HEK293 (cell line): ENCODE measurements around the gene DCAF8.

Experiments used
- BCL11A ChIP-seq: fragments of 450-650 bp; formaldehyde crosslinking; IDR thresholded peaks from 2 replicates; pipeline ENCODE4 v1.5.1; 2016; ENCODE audit warnings: low read depth, missing biosample characterization, missing genetic modification characterization
- GLIS2 ChIP-seq: fragments of 450-650 bp; formaldehyde crosslinking; IDR thresholded peaks from 2 replicates; pipeline ENCODE4 v1.5.1; 2016; ENCODE audit warnings: missing biosample characterization, missing genetic modification characterization
- HOXD13 ChIP-seq: sonication (generic); formaldehyde crosslinking; IDR thresholded peaks from 2 replicates; pipeline ENCODE4 v1.8.0; 2022; ENCODE audit warnings: missing genetic modification reagents, borderline replicate concordance
- KLF7 ChIP-seq: fragments of 450-650 bp; formaldehyde crosslinking; IDR thresholded peaks from 2 replicates; pipeline ENCODE4 v1.5.1; 2016; ENCODE audit warnings: missing biosample characterization, missing genetic modification characterization, borderline replicate concordance
- RBAK ChIP-seq: fragments of 450-650 bp; formaldehyde crosslinking; IDR thresholded peaks from 2 replicates; pipeline ENCODE4 v1.5.1; 2016; ENCODE audit warnings: missing biosample characterization, missing genetic modification characterization
- SP7 ChIP-seq: fragments of 450-650 bp; formaldehyde crosslinking; IDR thresholded peaks from 2 replicates; pipeline ENCODE4 v1.5.1; 2016; ENCODE audit warnings: missing biosample characterization, missing genetic modification characterization
- YY2 ChIP-seq: fragments of 450-650 bp; formaldehyde crosslinking; IDR thresholded peaks from 2 replicates; pipeline ENCODE4 v1.5.1; 2016; ENCODE audit warnings: missing biosample characterization, missing genetic modification characterization
- ZNF121 ChIP-seq: fragments of 450-650 bp; formaldehyde crosslinking; IDR thresholded peaks from 2 replicates; pipeline ENCODE4 v1.5.1; 2016; ENCODE audit warnings: missing biosample characterization, missing genetic modification characterization
- ZNF140 ChIP-seq: fragments of 450-650 bp; formaldehyde crosslinking; IDR thresholded peaks from 2 replicates; pipeline ENCODE4 v1.5.1; 2016; ENCODE audit warnings: missing biosample characterization, missing genetic modification characterization
- ZNF146 ChIP-seq: fragments of 450-650 bp; formaldehyde crosslinking; IDR thresholded peaks from 2 replicates; pipeline ENCODE4 v1.5.1; 2016; ENCODE audit warnings: missing biosample characterization, missing genetic modification characterization
- ZNF155 ChIP-seq: fragments of 450-650 bp; formaldehyde crosslinking; IDR thresholded peaks from 2 replicates; pipeline ENCODE4 v1.5.1; 2016; ENCODE audit warnings: missing biosample characterization, missing genetic modification characterization
- ZNF19 ChIP-seq: fragments of 450-650 bp; formaldehyde crosslinking; IDR thresholded peaks from 2 replicates; pipeline ENCODE4; 2016; ENCODE audit warnings: missing biosample characterization, missing genetic modification characterization, low read depth
- ZNF214 ChIP-seq: fragments of 450-650 bp; formaldehyde crosslinking; IDR thresholded peaks from 2 replicates; pipeline ENCODE4 v1.5.1; 2017; ENCODE audit warnings: missing biosample characterization, mild to moderate bottlenecking, missing genetic modification characterization, borderline replicate concordance
- ZNF221 ChIP-seq: fragments of 450-650 bp; formaldehyde crosslinking; IDR thresholded peaks from 2 replicates; pipeline ENCODE4 v1.5.1; 2017; ENCODE audit warnings: missing biosample characterization, missing genetic modification characterization, borderline replicate concordance
- ZNF433 ChIP-seq: fragments of 450-650 bp; formaldehyde crosslinking; IDR thresholded peaks from 2 replicates; pipeline ENCODE4 v1.5.1; 2016; ENCODE audit warnings: missing biosample characterization, missing genetic modification characterization, low read depth
- ZNF544 ChIP-seq: fragments of 450-650 bp; formaldehyde crosslinking; IDR thresholded peaks from 2 replicates; pipeline ENCODE4 v1.5.0; 2017; ENCODE audit warnings: missing biosample characterization, missing genetic modification characterization
- ZNF555 ChIP-seq: fragments of 450-650 bp; formaldehyde crosslinking; conservative IDR thresholded peaks from 2 replicates; pipeline ENCODE4 v1.5.1; 2017; ENCODE audit warnings: missing biosample characterization, mild to moderate bottlenecking, missing genetic modification characterization, inconsistent platforms
- ZNF585B ChIP-seq: fragments of 450-650 bp; formaldehyde crosslinking; IDR thresholded peaks from 2 replicates; pipeline ENCODE4 v1.5.1; 2016; ENCODE audit warnings: missing biosample characterization, missing genetic modification characterization
- ZNF624 ChIP-seq: fragments of 450-650 bp; formaldehyde crosslinking; IDR thresholded peaks from 2 replicates; pipeline ENCODE4 v1.5.1; 2017; ENCODE audit warnings: missing biosample characterization, missing genetic modification characterization
- ZNF664 ChIP-seq: fragments of 450-650 bp; formaldehyde crosslinking; IDR thresholded peaks from 2 replicates; pipeline ENCODE4 v1.5.1; 2016; ENCODE audit warnings: missing biosample characterization, missing genetic modification characterization
- ZNF785 ChIP-seq: fragments of 450-650 bp; formaldehyde crosslinking; IDR thresholded peaks from 2 replicates; pipeline ENCODE4 v1.5.1; 2016; ENCODE audit warnings: missing biosample characterization, missing genetic modification characterization
- TF ChIP-seq, protein P1 (sequence below): fragments of 450-650 bp; formaldehyde crosslinking; IDR thresholded peaks from 2 replicates; pipeline ENCODE4 v1.5.1; 2016; ENCODE audit warnings: missing biosample characterization, missing genetic modification characterization
- TF ChIP-seq, protein P2 (sequence below): fragments of 450-650 bp; formaldehyde crosslinking; IDR thresholded peaks from 2 replicates; pipeline ENCODE4 v1.5.1; 2016; ENCODE audit warnings: missing biosample characterization, missing genetic modification characterization
- TF ChIP-seq, protein P3 (sequence below): fragments of 450-650 bp; formaldehyde crosslinking; IDR thresholded peaks from 2 replicates; pipeline ENCODE4 v1.5.0; 2017; ENCODE audit warnings: missing biosample characterization, missing genetic modification characterization, borderline replicate concordance
- TF ChIP-seq, protein P4 (sequence below): fragments of 450-650 bp; formaldehyde crosslinking; IDR thresholded peaks from 2 replicates; pipeline ENCODE4 v1.5.1; 2016; ENCODE audit warnings: missing biosample characterization, missing genetic modification characterization, low read depth
- TF ChIP-seq, protein P5 (sequence below): fragments of 450-650 bp; formaldehyde crosslinking; IDR thresholded peaks from 2 replicates; pipeline ENCODE4 v1.5.1; 2016; ENCODE audit warnings: missing biosample characterization, missing genetic modification characterization, borderline replicate concordance
- TF ChIP-seq, protein P6 (sequence below): fragments of 450-650 bp; formaldehyde crosslinking; conservative IDR thresholded peaks from 2 replicates; pipeline ENCODE4 v1.5.1; 2016; ENCODE audit warnings: low read depth, missing biosample characterization, missing genetic modification characterization

Gene DCAF8

DNA sequence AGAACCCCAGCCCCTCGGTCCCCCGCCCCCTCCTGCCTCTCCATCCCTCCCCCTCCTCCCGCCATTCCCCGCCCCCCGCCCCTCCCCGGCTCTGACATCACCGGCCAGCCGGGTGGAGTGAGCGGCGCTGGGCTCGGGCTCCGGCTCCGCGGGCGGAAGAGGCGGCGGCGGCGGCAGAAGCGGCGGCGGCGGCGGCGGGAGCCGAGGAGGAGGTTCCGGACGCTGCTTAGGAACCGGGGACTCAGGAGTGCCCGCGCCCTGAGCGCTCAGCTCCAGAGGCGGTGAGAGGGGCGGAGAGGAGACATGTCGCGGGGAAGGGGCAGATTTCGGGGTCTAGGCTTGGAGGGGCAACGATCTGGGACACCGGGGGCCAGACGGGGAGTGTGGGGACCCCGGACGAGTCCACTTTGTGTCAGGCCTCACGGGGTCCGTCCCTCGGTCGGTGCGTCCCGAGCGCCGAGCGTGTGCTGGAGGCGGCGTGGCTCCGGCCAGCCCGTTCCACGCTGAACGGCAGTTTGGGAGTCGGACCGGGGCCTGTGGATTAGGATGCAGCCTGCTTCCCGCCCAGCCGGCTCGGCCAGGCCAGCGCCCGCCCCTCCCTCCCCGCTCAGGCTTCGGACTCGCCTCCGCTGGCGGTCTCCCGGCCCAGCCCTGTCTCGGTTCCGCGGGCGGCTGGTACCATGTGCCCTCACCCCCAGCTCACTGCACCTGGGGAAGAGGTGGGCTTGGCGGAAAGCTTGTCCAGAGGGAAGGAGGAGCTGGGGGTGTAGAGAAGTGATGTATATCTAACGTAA lies 56.9 kb downstream of the DCAF8 start, which contains the start of gene PEA15 (continued):
- TF ChIP-seq, protein P1, sequence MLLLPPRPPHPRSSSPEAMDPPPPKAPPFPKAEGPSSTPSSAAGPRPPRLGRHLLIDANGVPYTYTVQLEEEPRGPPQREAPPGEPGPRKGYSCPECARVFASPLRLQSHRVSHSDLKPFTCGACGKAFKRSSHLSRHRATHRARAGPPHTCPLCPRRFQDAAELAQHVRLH (tag by site-specific recombination), result no peak
- TF ChIP-seq HOXD13, result no peak
- no peak for TF ChIP-seq ZNF544
- TF ChIP-seq, protein P2, sequence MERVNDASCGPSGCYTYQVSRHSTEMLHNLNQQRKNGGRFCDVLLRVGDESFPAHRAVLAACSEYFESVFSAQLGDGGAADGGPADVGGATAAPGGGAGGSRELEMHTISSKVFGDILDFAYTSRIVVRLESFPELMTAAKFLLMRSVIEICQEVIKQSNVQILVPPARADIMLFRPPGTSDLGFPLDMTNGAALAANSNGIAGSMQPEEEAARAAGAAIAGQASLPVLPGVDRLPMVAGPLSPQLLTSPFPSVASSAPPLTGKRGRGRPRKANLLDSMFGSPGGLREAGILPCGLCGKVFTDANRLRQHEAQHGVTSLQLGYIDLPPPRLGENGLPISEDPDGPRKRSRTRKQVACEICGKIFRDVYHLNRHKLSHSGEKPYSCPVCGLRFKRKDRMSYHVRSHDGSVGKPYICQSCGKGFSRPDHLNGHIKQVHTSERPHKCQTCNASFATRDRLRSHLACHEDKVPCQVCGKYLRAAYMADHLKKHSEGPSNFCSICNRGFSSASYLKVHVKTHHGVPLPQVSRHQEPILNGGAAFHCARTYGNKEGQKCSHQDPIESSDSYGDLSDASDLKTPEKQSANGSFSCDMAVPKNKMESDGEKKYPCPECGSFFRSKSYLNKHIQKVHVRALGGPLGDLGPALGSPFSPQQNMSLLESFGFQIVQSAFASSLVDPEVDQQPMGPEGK (tag by site-specific recombination), result peak; percentile 60; the same call in 1 of the 2 replicates
- no peak for TF ChIP-seq ZNF19 (tag by site-specific recombination)
- no peak for TF ChIP-seq RBAK (tag by site-specific recombination)
- 0 out of 2 replicates have a peak, but pooled peaks have one; percentile 11 for TF ChIP-seq ZNF146 (tag by site-specific recombination)
- TF ChIP-seq BCL11A (tag by site-specific recombination), result no peak
- TF ChIP-seq ZNF121, result 0 out of 2 replicates have a peak, but pooled peaks have one; percentile 21
- TF ChIP-seq ZNF221, result no peak
- no peak for TF ChIP-seq ZNF555 (tag by site-specific recombination)
- no peak for TF ChIP-seq YY2 (tag by site-specific recombination)
- TF ChIP-seq ZNF155 (tag by site-specific recombination), result no peak
- TF ChIP-seq ZNF585B (tag by site-specific recombination), result 0 out of 2 replicates have a peak, but pooled peaks have one; percentile 11
- TF ChIP-seq, protein P3, sequence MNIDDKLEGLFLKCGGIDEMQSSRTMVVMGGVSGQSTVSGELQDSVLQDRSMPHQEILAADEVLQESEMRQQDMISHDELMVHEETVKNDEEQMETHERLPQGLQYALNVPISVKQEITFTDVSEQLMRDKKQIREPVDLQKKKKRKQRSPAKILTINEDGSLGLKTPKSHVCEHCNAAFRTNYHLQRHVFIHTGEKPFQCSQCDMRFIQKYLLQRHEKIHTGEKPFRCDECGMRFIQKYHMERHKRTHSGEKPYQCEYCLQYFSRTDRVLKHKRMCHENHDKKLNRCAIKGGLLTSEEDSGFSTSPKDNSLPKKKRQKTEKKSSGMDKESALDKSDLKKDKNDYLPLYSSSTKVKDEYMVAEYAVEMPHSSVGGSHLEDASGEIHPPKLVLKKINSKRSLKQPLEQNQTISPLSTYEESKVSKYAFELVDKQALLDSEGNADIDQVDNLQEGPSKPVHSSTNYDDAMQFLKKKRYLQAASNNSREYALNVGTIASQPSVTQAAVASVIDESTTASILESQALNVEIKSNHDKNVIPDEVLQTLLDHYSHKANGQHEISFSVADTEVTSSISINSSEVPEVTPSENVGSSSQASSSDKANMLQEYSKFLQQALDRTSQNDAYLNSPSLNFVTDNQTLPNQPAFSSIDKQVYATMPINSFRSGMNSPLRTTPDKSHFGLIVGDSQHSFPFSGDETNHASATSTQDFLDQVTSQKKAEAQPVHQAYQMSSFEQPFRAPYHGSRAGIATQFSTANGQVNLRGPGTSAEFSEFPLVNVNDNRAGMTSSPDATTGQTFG (tag by site-specific recombination), result no peak
- TF ChIP-seq, protein P4, sequence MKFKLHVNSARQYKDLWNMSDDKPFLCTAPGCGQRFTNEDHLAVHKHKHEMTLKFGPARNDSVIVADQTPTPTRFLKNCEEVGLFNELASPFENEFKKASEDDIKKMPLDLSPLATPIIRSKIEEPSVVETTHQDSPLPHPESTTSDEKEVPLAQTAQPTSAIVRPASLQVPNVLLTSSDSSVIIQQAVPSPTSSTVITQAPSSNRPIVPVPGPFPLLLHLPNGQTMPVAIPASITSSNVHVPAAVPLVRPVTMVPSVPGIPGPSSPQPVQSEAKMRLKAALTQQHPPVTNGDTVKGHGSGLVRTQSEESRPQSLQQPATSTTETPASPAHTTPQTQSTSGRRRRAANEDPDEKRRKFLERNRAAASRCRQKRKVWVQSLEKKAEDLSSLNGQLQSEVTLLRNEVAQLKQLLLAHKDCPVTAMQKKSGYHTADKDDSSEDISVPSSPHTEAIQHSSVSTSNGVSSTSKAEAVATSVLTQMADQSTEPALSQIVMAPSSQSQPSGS (tag by site-specific recombination), result no peak
- TF ChIP-seq GLIS2 (tag by site-specific recombination), result no peak; the same call in 1 of the 2 replicates
- TF ChIP-seq ZNF785 (tag by site-specific recombination), result 0 out of 2 replicates have a peak, but pooled peaks have one; percentile 29
- TF ChIP-seq, protein P5, sequence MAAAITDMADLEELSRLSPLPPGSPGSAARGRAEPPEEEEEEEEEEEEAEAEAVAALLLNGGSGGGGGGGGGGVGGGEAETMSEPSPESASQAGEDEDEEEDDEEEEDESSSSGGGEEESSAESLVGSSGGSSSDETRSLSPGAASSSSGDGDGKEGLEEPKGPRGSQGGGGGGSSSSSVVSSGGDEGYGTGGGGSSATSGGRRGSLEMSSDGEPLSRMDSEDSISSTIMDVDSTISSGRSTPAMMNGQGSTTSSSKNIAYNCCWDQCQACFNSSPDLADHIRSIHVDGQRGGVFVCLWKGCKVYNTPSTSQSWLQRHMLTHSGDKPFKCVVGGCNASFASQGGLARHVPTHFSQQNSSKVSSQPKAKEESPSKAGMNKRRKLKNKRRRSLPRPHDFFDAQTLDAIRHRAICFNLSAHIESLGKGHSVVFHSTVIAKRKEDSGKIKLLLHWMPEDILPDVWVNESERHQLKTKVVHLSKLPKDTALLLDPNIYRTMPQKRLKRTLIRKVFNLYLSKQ (tag by site-specific recombination), result no peak
- TF ChIP-seq, protein P6, sequence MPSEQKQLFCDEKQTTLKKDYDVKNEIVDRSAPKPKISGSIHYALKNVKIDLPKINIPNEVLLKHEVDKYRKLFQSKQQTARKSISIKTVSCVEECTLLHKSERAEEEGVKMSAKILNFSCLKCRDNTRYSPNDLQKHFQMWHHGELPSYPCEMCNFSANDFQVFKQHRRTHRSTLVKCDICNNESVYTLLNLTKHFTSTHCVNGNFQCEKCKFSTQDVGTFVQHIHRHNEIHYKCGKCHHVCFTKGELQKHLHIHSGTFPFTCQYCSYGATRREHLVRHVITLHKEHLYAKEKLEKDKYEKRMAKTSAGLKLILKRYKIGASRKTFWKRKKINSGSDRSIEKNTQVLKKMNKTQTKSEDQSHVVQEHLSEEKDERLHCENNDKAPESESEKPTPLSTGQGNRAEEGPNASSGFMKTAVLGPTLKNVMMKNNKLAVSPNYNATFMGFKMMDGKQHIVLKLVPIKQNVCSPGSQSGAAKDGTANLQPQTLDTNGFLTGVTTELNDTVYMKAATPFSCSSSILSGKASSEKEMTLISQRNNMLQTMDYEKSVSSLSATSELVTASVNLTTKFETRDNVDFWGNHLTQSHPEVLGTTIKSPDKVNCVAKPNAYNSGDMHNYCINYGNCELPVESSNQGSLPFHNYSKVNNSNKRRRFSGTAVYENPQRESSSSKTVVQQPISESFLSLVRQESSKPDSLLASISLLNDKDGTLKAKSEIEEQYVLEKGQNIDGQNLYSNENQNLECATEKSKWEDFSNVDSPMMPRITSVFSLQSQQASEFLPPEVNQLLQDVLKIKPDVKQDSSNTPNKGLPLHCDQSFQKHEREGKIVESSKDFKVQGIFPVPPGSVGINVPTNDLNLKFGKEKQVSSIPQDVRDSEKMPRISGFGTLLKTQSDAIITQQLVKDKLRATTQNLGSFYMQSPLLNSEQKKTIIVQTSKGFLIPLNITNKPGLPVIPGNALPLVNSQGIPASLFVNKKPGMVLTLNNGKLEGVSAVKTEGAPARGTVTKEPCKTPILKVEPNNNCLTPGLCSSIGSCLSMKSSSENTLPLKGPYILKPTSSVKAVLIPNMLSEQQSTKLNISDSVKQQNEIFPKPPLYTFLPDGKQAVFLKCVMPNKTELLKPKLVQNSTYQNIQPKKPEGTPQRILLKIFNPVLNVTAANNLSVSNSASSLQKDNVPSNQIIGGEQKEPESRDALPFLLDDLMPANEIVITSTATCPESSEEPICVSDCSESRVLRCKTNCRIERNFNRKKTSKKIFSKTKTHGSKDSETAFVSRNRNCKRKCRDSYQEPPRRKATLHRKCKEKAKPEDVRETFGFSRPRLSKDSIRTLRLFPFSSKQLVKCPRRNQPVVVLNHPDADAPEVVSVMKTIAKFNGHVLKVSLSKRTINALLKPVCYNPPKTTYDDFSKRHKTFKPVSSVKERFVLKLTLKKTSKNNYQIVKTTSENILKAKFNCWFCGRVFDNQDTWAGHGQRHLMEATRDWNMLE (tag by site-specific recombination), result no peak
- no peak for TF ChIP-seq ZNF664
- TF ChIP-seq ZNF140 (tag by site-specific recombination), result no peak
- no peak for TF ChIP-seq SP7 (tag by site-specific recombination)
- TF ChIP-seq ZNF214, result no peak
- no peak for TF ChIP-seq ZNF624 (tag by site-specific recombination)
- TF ChIP-seq KLF7, result no peak
- no peak for TF ChIP-seq ZNF433 (tag by site-specific recombination)
